OCI-LY3 (cell line): ENCODE measurements around the gene CD58.
"Not testable (repeated sequence)": the region's sequence is repeated elsewhere in the genome, so short reads cannot be mapped to it uniquely, and the experiment has no call there.

Source experiments
- EZH2phosphoT487 ChIP-seq: fragments of 200-600 bp; shearing (Covaris generic); IDR thresholded peaks from 2 replicates; pipeline ENCODE4 v1.6.1; 2018; ENCODE audit warnings: antibody characterized with exemption, mixed run types, low read depth
- TF ChIP-seq, protein P1 (sequence below): fragments of 200-600, 300-600 bp; sonication (generic); IDR thresholded peaks from 2 replicates; pipeline ENCODE4 v1.5.1; 2014; ENCODE audit warnings: antibody characterized with exemption, low read length, low read depth

DNA sequence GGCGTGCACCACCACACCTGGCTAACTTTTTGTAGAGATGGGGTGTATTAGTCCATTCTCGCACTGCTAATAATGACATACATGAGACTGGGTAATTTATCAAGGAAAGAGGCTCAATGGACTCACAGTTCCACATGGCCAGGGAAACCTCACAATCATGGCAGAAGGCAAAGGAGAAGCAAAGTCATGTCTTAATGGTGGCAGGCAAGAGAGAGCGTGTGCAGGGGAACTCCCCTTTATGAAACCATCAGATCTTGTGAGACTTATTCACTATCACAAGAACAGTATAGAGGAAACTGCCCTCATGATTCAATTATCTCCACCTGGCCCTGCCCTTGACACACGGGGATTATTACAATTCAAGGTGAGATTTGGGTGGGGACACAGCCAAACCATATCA is 8.4 kb downstream of the CD58 start:
- TF ChIP-seq, protein P1, sequence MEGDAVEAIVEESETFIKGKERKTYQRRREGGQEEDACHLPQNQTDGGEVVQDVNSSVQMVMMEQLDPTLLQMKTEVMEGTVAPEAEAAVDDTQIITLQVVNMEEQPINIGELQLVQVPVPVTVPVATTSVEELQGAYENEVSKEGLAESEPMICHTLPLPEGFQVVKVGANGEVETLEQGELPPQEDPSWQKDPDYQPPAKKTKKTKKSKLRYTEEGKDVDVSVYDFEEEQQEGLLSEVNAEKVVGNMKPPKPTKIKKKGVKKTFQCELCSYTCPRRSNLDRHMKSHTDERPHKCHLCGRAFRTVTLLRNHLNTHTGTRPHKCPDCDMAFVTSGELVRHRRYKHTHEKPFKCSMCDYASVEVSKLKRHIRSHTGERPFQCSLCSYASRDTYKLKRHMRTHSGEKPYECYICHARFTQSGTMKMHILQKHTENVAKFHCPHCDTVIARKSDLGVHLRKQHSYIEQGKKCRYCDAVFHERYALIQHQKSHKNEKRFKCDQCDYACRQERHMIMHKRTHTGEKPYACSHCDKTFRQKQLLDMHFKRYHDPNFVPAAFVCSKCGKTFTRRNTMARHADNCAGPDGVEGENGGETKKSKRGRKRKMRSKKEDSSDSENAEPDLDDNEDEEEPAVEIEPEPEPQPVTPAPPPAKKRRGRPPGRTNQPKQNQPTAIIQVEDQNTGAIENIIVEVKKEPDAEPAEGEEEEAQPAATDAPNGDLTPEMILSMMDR = not testable (repeated sequence)
- TF ChIP-seq EZH2phosphoT487 = not testable (repeated sequence)
